ENCODE measurements around the gene ADARB2. TPM values are rescaled to one million over a fixed set of nuclear protein-coding genes. Genes with fewer than 3 reads are reported as not detected.
"Not testable (repeated sequence)": the region's sequence is repeated elsewhere in the genome, so short reads cannot be mapped to it uniquely, and the experiment has no call there.

Gene ADARB2
- total and polyA plus RNA-seq, 2 experiments from 2014 or later = 1.6 to 3.1 TPM

DNA sequence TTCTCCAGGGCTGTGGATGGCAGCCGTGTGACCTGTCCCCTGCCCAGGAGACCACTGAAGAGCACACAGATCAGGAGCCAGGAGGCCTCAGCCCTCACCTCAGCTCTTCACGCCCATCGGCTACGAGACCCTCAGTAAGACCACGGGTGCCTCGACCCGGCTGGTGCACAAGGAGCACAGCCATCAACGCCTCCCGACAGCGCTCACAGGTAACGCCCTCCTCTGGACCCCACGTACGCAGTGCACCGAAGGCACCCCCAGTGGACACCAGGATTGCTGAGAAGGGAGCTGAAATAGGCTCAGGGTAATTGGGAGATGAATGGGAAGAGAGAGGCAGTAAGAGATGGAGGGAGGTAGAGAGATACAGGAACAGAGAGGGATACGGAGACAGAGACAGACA lies 389.8 kb downstream of the ADARB2 start:
- H3K9me3 ChIP-seq (ENCODE audit: low read depth) = no peaks in the 10 kb centered on the region
- H3K4me1 ChIP-seq (ENCODE audit: low read depth) = no peaks in the 10 kb centered on the region
- H3K4me3 ChIP-seq = no peak overlapping the region
- H3K36me3 ChIP-seq = no peaks in the 10 kb centered on the region
- TF ChIP-seq, protein P1, sequence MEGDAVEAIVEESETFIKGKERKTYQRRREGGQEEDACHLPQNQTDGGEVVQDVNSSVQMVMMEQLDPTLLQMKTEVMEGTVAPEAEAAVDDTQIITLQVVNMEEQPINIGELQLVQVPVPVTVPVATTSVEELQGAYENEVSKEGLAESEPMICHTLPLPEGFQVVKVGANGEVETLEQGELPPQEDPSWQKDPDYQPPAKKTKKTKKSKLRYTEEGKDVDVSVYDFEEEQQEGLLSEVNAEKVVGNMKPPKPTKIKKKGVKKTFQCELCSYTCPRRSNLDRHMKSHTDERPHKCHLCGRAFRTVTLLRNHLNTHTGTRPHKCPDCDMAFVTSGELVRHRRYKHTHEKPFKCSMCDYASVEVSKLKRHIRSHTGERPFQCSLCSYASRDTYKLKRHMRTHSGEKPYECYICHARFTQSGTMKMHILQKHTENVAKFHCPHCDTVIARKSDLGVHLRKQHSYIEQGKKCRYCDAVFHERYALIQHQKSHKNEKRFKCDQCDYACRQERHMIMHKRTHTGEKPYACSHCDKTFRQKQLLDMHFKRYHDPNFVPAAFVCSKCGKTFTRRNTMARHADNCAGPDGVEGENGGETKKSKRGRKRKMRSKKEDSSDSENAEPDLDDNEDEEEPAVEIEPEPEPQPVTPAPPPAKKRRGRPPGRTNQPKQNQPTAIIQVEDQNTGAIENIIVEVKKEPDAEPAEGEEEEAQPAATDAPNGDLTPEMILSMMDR (IDR thresholded peaks at IDR 0.05; ENCODE audit: low read depth, low read length) = no peak
- no peak overlapping the region for H3K27ac ChIP-seq
- no peak for DNase-seq (ENCODE audit: low read depth in 1 of 2, low spot score in 1 of 2)
- H3K27me3 ChIP-seq = no peaks in the 10 kb centered on the region

DNA sequence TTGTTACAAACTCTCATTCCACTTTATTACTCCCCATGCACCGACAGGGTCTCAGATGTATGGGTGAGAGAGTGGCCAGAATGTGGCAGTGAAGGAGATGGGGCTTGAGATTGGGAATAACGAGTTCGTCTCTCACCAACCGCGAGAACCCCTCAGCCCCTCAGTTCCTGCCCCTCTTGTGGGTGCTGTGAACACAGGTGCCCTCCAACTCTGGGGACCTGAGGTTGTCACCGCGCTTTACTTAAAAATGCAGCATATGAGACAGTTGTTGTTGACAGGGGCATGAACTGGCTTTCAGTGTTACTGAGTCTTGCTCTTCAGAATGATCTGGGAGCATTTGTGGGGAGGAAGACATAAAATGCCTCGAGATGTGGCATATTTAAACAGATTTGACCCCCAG lies 391.1 kb downstream of the ADARB2 start:
- Histone ChIP-seq H3K36me3 (no peaks in the 10 kb centered on the region), H3K27me3 (no peaks in the 10 kb centered on the region)
- TF ChIP-seq, protein P1 (IDR thresholded peaks at IDR 0.05; ENCODE audit: low read depth, low read length) = no peak

DNA sequence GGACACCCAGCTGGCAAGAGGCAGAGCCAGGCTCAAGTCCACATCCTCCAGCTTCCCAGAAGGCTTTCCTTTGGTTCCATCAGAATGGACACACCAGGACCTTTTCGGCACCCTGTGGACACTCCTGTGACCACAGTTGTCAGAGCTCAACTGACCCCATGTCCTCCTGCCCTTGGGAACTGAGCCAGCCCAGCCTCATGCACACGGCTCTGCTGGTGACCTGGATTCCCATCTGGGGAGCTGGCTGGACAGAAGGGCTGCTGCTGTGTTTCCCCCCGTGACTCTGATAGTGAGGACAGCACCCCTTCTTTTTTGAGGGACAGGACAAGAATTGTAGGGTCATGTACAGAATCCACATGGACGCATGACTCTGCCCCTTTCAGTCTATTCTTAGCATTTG lies 392.0 kb downstream of the ADARB2 start:
- Histone ChIP-seq H3K27me3 (no peaks in the 10 kb centered on the region), H3K4me3 (no peak overlapping the region)
- TF ChIP-seq, protein P1 (IDR thresholded peaks at IDR 0.05; ENCODE audit: low read depth, low read length) = no peak

More for the DNA sequence above, 391.1 kb downstream of the ADARB2 start:
- Histone ChIP-seq H3K4me1 (ENCODE audit: low read depth) (no peaks in the 10 kb centered on the region), H3K27ac (no peak overlapping the region), H3K9me3 (ENCODE audit: low read depth) (no peaks in the 10 kb centered on the region), H3K4me3 (no peak overlapping the region)
- no peak for DNase-seq (ENCODE audit: low read depth in 1 of 2, low spot score in 1 of 2)

DNA sequence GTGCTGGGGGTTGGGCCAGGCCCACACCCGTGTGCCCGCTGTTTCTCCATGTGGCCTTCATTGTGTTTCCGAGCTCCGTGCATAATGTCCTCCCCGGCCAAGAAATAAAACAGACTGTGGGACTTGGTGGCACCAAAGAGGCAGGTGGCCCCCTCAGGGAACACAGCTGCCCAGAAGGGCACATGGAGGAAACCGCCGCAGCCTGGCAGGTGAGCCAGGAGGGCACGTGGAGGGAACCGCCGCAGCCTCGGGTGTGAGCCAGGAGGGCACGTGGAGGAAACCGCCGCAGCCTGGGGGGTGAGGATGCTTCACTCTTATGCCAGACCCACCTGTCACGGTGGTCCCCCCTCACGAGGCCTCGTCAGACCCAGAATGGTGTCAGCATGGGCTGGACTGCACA lies 392.5 kb downstream of the ADARB2 start:
- TF ChIP-seq, protein P1 (IDR thresholded peaks at IDR 0.05; ENCODE audit: low read depth, low read length) = no peak
- no peak for DNase-seq (ENCODE audit: low read depth in 1 of 2, low spot score in 1 of 2)
- H3K4me1 ChIP-seq (ENCODE audit: low read depth) = no peaks in the 10 kb centered on the region
- no peaks in the 10 kb centered on the region for H3K27me3 ChIP-seq
- no peak overlapping the region for H3K4me3 ChIP-seq
- no peaks in the 10 kb centered on the region for H3K36me3 ChIP-seq
- no peak overlapping the region for H3K27ac ChIP-seq
- no peaks in the 10 kb centered on the region for H3K9me3 ChIP-seq (ENCODE audit: low read depth)

More for the DNA sequence above, 392.0 kb downstream of the ADARB2 start:
- Histone ChIP-seq H3K27ac (no peak overlapping the region), H3K4me1 (ENCODE audit: low read depth) (no peaks in the 10 kb centered on the region), H3K36me3 (no peaks in the 10 kb centered on the region), H3K9me3 (ENCODE audit: low read depth) (no peaks in the 10 kb centered on the region)
- no peak for DNase-seq (ENCODE audit: low read depth in 1 of 2, low spot score in 1 of 2)

DNA sequence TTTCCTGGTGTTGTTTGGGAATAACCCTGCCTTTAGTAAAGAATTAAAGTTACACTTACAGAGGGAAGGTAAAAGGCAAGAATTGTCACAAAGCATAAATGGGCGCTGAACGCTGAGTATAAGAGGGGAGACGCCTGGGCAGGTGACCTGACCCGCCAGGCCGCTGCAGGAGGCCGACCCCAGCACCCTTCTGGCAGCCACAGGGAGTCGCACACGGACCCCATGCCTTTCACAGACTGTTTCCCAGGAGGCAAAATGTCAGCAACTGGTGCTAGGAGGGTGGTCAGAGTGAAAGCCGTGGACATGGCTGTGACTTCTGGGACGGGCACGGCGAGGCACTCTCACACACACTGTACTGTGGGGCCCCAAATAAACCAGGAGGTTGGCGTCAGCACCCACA lies 392.9 kb downstream of the ADARB2 start:
- no peaks in the 10 kb centered on the region for H3K4me1 ChIP-seq (ENCODE audit: low read depth)
- TF ChIP-seq, protein P1 (IDR thresholded peaks at IDR 0.05; ENCODE audit: low read depth, low read length) = no peak
- H3K27ac ChIP-seq = no peak overlapping the region
- H3K4me3 ChIP-seq = no peak overlapping the region
- no peaks in the 10 kb centered on the region for H3K27me3 ChIP-seq
- no peaks in the 10 kb centered on the region for H3K36me3 ChIP-seq
- H3K9me3 ChIP-seq (ENCODE audit: low read depth) = no peaks in the 10 kb centered on the region
- no peak for DNase-seq (ENCODE audit: low read depth in 1 of 2, low spot score in 1 of 2)

- Histone ChIP-seq H3K36me3 (no peaks in the 10 kb centered on the region), H3K27me3 (no peaks in the 10 kb centered on the region), H3K4me1 (ENCODE audit: low read depth) (no peaks in the 10 kb centered on the region), H3K9me3 (ENCODE audit: low read depth) (no peaks in the 10 kb centered on the region), H3K4me3 (no peak overlapping the region), H3K27ac (no peak overlapping the region)
- TF ChIP-seq, protein P1 (IDR thresholded peaks at IDR 0.05; ENCODE audit: low read depth, low read length) = no peak
- no peak for DNase-seq (ENCODE audit: low read depth in 1 of 2, low spot score in 1 of 2)
Measured at GRCh38 chr10:1343176-1343575, 394.1 kb downstream of the ADARB2 start.

- not testable (repeated sequence) for H3K9me3 ChIP-seq (ENCODE audit: low read depth); H3K27me3 ChIP-seq; H3K4me1 ChIP-seq (ENCODE audit: low read depth); DNase-seq (ENCODE audit: low read depth in 1 of 2, low spot score in 1 of 2); H3K36me3 ChIP-seq; H3K4me3 ChIP-seq; H3K27ac ChIP-seq
Measured at GRCh38 chr10:1341052-1341451, 396.3 kb downstream of the ADARB2 start.
